Urinary bladder (tissue), 4 donors: Measurements from ENCODE around the gene SPATA31D3. TPM values are rescaled to one million over a fixed set of nuclear protein-coding genes. Genes with fewer than 3 reads are reported as not detected.
"Not testable (repeated sequence)": the region's sequence is repeated elsewhere in the genome, so short reads cannot be mapped to it uniquely, and the experiment has no call there.

Experiments
- DNase-seq: peaks from one replicate; pipeline ENCODE4 v3.0.0-alpha.2; 2015; ENCODE audit errors: extremely low spot score
- H3K27ac ChIP-seq: one replicate; pipeline ENCODE4 v1.5.1; 2013; ENCODE audit warnings: low read depth, mild to moderate bottlenecking, moderate library complexity
- H3K36me3 ChIP-seq: one replicate; pipeline ENCODE4 v1.6.1; 2013; ENCODE audit warnings: mild to moderate bottlenecking, moderate library complexity; ENCODE audit not compliant: insufficient read depth
- H3K4me1 ChIP-seq: one replicate; pipeline ENCODE4 v1.6.1; 2013; ENCODE audit warnings: mild to moderate bottlenecking, moderate library complexity; ENCODE audit not compliant: insufficient read depth
- H3K4me3 ChIP-seq: one replicate; pipeline ENCODE4 v1.5.1; 2013; ENCODE audit warnings: low read depth, low read length
- WGBS: extraction: QIAGEN DNeasy Blood & Tissue Kit; methylation state at CpG from one replicate; pipeline ENCODE4 v1.1.7; 2013; 5-methylcytosine and 5-hydroxymethylcytosine counted together
- polyA plus RNA-seq: library from polyadenylated mRNA; stranded (reverse); fragments of 200-250 nt; gene quantifications from one replicate; pipeline ENCODE4 v1.2.3, GENCODE V29; 2013
- total RNA-seq: library from RNA; depleted of rRNA; stranded (reverse); fragments of >200 nt; gene quantifications from one replicate; pipeline ENCODE4 v1.2.3, GENCODE V29; 2014
- donor health status: healthy with polysubstance abuse.
- donor health status: healthy.

Gene SPATA31D3
- total RNA-seq (not detected), polyA plus RNA-seq (not detected)

GRCh38 chr9:81943393-81943792 lies at the start of gene SPATA31D3:
Gene SPATA31D3 (plus strand): TSS chr9:81943500. CDS start chr9:81943586, 86 bp downstream.
- not testable (repeated sequence) for H3K4me1 ChIP-seq, H3K36me3 ChIP-seq, DNase-seq, H3K27ac ChIP-seq, H3K4me3 ChIP-seq
- WGBS, result no CpG with 5 or more reads among the region's 2 CpGs

GRCh38 chr9:81893929-81894328 lies 49.4 kb upstream of the SPATA31D3 start:
- H3K4me3 ChIP-seq, result no peak overlapping the region
- no peak overlapping the region for H3K27ac ChIP-seq
- DNase-seq, result no peak
- 79% methylated on average over 3 of the region's 3 CpGs for WGBS
- no peaks in the 10 kb centered on the region for H3K4me1 ChIP-seq
- H3K36me3 ChIP-seq, result no peaks in the 10 kb centered on the region

GRCh38 chr9:81894891-81895290 lies 48.4 kb upstream of the SPATA31D3 start:
- no peak overlapping the region for H3K4me3 ChIP-seq
- H3K36me3 ChIP-seq, result no peaks in the 10 kb centered on the region
- no peak for DNase-seq
- 91% methylated on average over 1 of the region's 1 CpG for WGBS
- H3K27ac ChIP-seq, result no peak overlapping the region
- no peaks in the 10 kb centered on the region for H3K4me1 ChIP-seq

GRCh38 chr9:81896070-81896469 lies 47.2 kb upstream of the SPATA31D3 start:
- H3K36me3 ChIP-seq, result no peaks in the 10 kb centered on the region
- H3K4me1 ChIP-seq, result no peaks in the 10 kb centered on the region
- H3K27ac ChIP-seq, result no peak overlapping the region
- DNase-seq, result no peak
- no peak overlapping the region for H3K4me3 ChIP-seq

GRCh38 chr9:81898851-81899250 lies 44.4 kb upstream of the SPATA31D3 start:
- H3K4me3 ChIP-seq, result no peak overlapping the region
- no peaks in the 10 kb centered on the region for H3K36me3 ChIP-seq
- WGBS, result 90% methylated on average over 1 of the region's 1 CpG
- no peak overlapping the region for H3K27ac ChIP-seq
- DNase-seq, result no peak
- H3K4me1 ChIP-seq, result no peaks in the 10 kb centered on the region

- WGBS, result 87% methylated on average over 2 of the region's 2 CpGs
- no peak for DNase-seq
- no peak overlapping the region for H3K4me3 ChIP-seq
- no peaks in the 10 kb centered on the region for H3K36me3 ChIP-seq
- no peaks in the 10 kb centered on the region for H3K4me1 ChIP-seq
- no peak overlapping the region for H3K27ac ChIP-seq
Observed at GRCh38 chr9:81902196-81902595, 41.1 kb upstream of the SPATA31D3 start.

GRCh38 chr9:81902626-81903025 lies 40.7 kb upstream of the SPATA31D3 start:
- no peaks in the 10 kb centered on the region for H3K4me1 ChIP-seq
- H3K36me3 ChIP-seq, result no peaks in the 10 kb centered on the region
- no peak overlapping the region for H3K4me3 ChIP-seq
- H3K27ac ChIP-seq, result no peak overlapping the region
- no peak for DNase-seq
- WGBS, result 79% methylated on average over 3 of the region's 3 CpGs

GRCh38 chr9:81906671-81907070 lies 36.6 kb upstream of the SPATA31D3 start:
- DNase-seq, result no peak
- Histone ChIP-seq H3K27ac (no peak overlapping the region), H3K4me1 (no peaks in the 10 kb centered on the region), H3K36me3 (no peaks in the 10 kb centered on the region), H3K4me3 (no peak overlapping the region)
- WGBS, result 70% methylated on average over 3 of the region's 3 CpGs

GRCh38 chr9:81912135-81912534 lies 31.2 kb upstream of the SPATA31D3 start:
- H3K27ac ChIP-seq, result no peak overlapping the region
- H3K4me1 ChIP-seq, result no peaks in the 10 kb centered on the region
- no peak for DNase-seq
- WGBS, result 95% methylated on average over 6 of the region's 6 CpGs
- H3K36me3 ChIP-seq, result no peaks in the 10 kb centered on the region
- H3K4me3 ChIP-seq, result no peak overlapping the region

GRCh38 chr9:81915801-81916505 lies 27.3 kb upstream of the SPATA31D3 start:
- Histone ChIP-seq H3K4me1 (no peaks in the 10 kb centered on the region), H3K4me3 (no peak overlapping the region), H3K36me3 (no peaks in the 10 kb centered on the region), H3K27ac (no peak overlapping the region)
- DNase-seq, result no peak
- 89% methylated on average over 5 of the region's 5 CpGs for WGBS

GRCh38 chr9:81918507-81918906 lies 24.8 kb upstream of the SPATA31D3 start:
- not testable (repeated sequence) for H3K4me1 ChIP-seq, H3K36me3 ChIP-seq, H3K4me3 ChIP-seq, H3K27ac ChIP-seq, DNase-seq
- WGBS, result 76% methylated on average over 1 of the region's 3 CpGs

GRCh38 chr9:81928305-81928704 lies 15.0 kb upstream of the SPATA31D3 start, which contains the start of gene SPATA31D4:
Gene SPATA31D4 (plus strand): TSS chr9:81928428. CDS start chr9:81928514, 86 bp downstream.
- not testable (repeated sequence) for H3K36me3 ChIP-seq, H3K4me3 ChIP-seq, H3K4me1 ChIP-seq, H3K27ac ChIP-seq, DNase-seq
- no CpG with 5 or more reads among the region's 3 CpGs for WGBS

GRCh38 chr9:81930147-81930546 lies 13.2 kb upstream of the SPATA31D3 start:
- not testable (repeated sequence) for H3K27ac ChIP-seq, H3K36me3 ChIP-seq, DNase-seq, H3K4me3 ChIP-seq, H3K4me1 ChIP-seq
- WGBS, result no CpG with 5 or more reads among the region's 6 CpGs

GRCh38 chr9:81933547-81933946 lies 9.8 kb upstream of the SPATA31D3 start:
- DNase-seq, H3K4me3 ChIP-seq, H3K36me3 ChIP-seq, H3K27ac ChIP-seq, H3K4me1 ChIP-seq: not testable (repeated sequence)
- WGBS, result no CpG with 5 or more reads among the region's 3 CpGs
